ENCODE results near the gene ODF2L.

The ODF2L gene, protein sequence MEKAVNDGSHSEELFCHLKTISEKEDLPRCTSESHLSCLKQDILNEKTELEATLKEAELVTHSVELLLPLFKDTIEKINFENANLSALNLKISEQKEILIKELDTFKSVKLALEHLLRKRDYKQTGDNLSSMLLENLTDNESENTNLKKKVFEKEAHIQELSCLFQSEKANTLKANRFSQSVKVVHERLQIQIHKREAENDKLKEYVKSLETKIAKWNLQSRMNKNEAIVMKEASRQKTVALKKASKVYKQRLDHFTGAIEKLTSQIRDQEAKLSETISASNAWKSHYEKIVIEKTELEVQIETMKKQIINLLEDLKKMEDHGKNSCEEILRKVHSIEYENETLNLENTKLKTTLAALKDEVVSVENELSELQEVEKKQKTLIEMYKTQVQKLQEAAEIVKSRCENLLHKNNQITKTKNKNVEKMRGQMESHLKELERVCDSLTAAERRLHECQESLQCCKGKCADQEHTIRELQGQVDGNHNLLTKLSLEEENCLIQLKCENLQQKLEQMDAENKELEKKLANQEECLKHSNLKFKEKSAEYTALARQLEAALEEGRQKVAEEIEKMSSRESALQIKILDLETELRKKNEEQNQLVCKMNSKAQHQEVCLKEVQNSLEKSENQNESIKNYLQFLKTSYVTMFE

GRCh38 chr1:86395751-86396497 is at the start of gene ODF2L:
Gene ODF2L, minus strand, starts transcription at chr1:86396323. Its CDS starts 9,296 bp downstream, at chr1:86387027.
- peak; percentile 84 for DNase-seq (ENCODE audit: low read depth in 2 of 2)

GRCh38 chr1:86445919-86446318 is 49.8 kb upstream of the ODF2L start:
- DNase-seq (ENCODE audit: low read depth in 2 of 2), result no peak

- no peak for DNase-seq (ENCODE audit: low read depth in 2 of 2)
These were observed 45.9 kb upstream of the ODF2L start for GRCh38 chr1:86441997-86442396.

DNA sequence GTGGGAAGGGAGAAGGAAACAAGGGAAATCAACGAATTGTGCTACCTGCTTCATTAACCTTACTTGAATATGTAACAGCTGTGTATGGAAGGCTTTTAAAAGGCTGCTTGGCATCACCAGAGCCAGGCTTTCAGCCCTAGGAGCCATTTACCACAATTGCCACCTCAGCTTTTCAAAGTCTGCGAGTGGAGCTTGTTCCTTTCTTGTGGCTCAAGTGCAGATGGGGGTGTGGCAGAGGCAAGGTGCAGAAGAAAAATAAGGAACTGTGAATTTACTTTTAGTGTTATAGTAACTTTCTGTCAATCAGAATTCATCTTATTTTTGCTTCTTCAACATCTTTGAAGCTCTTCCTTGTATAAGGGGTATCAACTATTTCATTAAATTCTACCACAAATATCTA is 45.5 kb upstream of the ODF2L start:
- DNase-seq (ENCODE audit: low read depth in 2 of 2), result no peak

DNA sequence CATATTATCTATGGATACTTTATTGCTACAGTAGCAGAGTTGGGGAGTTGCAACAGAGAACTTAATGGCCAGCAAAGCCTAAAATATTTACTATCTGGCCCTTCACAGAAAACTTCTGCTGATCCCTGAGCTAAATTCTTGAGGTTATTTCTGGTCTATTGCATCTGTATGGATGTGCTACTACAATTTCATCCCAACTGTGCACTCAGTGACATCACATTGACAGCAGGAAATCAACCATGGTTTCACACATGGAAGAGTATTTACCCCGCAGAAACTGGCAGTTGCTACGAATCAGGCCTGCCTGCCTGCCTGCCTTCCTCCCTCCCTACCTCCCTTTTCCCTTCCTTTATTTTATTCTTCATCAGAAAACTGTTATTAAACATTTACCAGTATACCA is 39.9 kb upstream of the ODF2L start:
- DNase-seq (ENCODE audit: low read depth in 2 of 2), result no peak

GRCh38 chr1:86435327-86435726 is 39.2 kb upstream of the ODF2L start:
- no peak for DNase-seq (ENCODE audit: low read depth in 2 of 2)

DNA sequence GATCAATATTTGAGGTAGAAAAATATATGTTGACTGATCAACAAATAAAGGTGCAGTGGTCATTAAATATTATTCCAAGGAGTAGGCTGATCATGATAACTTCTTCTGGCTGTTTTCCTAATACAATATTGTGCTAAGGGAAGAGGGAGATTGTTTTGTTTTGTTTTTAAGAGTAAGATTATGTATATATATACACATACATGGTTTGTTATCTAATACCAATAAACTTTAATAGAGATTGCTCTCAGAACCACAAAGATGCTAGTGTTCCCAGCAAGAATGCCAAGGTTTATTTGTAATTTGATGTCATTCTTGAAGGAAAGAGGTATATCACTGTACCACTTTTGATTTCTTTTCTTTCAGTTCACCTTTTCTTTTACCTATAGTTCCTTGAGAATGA is 37.9 kb upstream of the ODF2L start:
- no peak for DNase-seq (ENCODE audit: low read depth in 2 of 2)

DNA sequence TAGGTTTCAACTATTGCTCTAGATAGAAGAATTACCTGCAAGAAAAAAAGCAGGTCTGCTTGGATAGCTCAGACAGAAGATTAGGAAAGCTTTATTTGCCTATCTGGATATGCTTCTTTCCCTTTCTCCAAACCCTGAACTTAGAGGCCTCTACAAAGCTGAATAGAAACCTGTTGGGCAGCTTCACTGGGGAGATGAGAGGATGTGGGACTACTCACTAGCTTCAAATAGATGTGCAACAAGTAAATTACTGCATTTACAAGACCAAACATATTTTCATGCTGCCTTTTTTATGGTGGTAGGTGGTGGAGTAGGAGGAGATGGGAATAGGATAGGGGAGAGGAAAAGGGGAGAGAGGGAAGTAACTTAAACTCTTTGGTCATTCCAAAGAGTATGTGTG is 34.3 kb upstream of the ODF2L start:
- no peak for DNase-seq (ENCODE audit: low read depth in 2 of 2)

GRCh38 chr1:86429835-86430234 is 33.7 kb upstream of the ODF2L start:
- DNase-seq (ENCODE audit: low read depth in 2 of 2), result peak in 1 of 2 donors; percentile 10

DNA sequence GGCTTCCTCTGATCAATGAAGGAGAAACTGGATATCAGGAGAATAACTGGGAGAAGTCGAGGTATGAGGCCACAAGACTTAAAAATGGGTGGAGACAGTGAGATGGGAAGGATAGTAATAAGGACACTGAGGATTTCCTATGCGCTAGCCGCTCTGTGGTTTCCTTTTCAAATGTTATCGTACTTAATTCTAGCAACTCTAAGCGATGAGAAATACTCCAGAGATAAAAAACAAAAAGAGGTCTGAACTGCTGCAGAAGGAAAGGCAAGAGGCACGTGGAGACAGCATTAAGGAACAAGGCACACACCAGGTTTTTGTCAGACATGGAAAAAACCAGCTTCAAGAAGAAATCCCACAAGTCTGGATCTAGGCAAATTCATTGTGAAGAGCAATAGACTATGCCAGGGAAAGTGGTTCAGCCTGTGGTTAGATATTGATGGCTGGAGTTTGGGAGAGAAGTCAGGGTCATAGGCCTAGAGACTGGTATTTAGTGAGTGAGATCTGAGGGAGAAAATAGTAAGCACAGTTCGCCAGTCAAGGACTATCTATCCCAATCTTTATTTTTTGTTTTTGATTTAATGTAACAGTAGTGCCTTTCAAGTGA is 33.1 kb upstream of the ODF2L start:
- DNase-seq (ENCODE audit: low read depth in 2 of 2), result no peak

DNA sequence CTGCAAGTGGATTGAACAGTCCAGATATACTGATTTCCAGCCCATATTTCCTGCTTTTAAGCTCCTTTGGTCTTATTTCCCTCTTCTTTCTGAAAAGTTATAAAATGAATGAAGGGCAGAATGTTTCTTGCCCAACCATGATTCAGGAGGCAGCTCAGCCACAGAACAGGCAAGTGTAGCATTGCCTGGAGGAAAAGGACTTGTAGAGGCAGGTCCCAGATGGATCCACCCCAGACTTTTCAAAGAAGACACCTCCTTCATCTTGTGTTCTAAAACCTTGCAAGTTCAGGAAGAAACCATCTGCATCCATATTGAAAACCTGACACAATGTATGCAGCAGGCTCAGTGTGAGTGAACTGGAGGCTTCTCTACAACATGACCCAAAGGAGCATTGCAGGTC is 27.8 kb upstream of the ODF2L start, which contains the start of gene CLCA2:
CLCA2 (plus strand) TSS at position 299 of the 400 bp plus-strand sequence; CDS start at position 376, 77 bp downstream.
- no peak for DNase-seq (ENCODE audit: low read depth in 2 of 2)

DNA sequence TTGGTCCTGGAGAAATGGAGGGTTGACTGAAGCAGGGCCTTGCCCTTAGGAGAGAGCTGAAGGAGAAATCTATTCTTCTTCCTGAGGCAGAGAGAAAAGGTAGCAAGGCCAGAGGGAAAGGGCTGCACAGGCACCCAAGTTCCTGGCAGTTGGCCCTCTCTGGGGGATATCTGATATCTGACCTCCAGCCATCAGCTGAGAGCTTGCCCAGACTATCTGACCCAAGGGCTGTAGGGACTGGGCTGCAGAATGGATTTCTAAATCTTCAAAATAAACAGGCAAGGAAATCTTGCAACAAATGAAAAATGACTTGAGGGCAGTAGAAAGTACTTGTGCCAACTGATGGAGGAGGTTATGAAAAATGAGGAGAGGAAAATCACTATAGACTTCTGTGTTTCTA is 27.4 kb upstream of the ODF2L start:
- DNase-seq (ENCODE audit: low read depth in 2 of 2), result no peak

- no peak for DNase-seq (ENCODE audit: low read depth in 2 of 2)
These were observed 25.6 kb upstream of the ODF2L start for GRCh38 chr1:86421601-86422280.

DNA sequence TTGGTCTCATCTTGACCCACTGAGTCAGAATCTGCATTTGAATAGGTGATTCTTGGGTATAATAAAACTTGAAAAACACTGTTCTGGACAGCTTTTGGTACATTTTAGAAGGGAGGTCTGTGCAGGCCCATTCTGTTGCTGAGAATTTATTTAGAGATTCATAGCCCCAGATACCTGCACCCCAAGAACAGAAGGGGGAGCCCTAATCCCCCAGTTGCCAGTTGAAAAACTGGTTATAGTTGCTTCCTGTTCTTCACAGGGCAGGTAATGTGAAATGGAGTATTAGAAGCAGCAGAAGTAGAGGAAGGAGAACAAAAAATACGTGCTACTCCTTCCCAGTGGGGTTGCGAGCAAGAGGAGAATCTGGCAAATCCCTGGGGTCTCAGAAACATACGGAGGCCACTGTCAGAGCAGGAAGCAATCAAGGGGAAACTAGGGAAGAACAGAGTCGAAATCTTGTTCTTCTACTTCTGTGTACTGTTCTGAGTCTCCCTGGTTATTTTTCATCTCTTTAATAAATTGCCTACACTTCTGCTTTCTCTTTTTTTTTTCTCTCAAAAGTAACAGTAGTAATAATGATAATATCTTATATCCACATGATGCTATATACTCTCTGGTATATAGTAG is 23.3 kb upstream of the ODF2L start:
- DNase-seq (ENCODE audit: low read depth in 2 of 2), result no peak

DNA sequence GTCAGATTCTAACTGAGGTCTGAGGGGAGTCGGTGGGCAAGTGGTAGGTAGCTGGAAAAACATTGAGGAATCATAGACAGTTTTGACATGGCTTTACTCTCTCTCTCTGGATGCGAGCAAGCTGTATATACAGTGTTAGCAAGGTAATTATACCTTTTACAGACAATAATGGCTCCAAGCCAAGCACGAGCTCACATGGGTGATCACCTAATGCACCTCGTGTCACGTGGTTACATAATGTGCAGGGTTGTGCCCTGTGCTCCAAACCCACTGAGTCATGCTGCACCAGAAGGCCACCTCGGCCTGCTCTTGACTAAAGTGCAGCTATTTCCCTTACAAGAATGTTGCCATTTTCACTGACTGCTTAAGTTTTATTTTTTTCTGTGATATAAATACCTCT is 20.2 kb upstream of the ODF2L start:
- no peak for DNase-seq (ENCODE audit: low read depth in 2 of 2)

- DNase-seq (ENCODE audit: low read depth in 2 of 2), result no peak
These were observed 14.8 kb upstream of the ODF2L start for GRCh38 chr1:86410879-86411278.

DNA sequence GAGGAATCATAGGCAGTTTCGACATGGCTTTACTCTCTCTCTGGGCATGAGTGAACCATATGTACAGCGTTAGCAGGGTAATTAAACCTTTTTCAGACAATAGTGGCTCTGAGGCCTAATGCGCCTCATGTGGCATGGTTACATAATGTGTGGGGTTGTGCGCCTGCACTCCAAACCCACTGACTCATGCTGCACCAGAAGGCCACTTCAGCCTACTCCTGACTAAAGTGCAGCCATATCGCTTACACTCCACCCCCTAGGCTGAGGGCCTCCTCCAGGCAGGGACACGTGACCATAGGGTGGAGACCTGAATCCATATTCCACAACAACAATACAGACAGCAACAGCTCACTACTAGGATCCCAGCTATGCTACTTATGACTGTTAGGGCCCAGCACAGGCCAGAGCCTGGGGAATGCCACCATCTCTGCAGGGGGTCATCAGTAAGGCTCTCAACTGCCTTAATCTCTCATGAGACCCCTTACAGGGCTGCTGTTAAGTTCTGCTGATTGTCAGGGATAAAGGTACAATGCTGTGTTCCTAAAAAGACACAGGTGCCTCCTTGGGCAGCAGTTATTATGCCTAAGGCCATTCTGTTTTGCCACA is 13.4 kb upstream of the ODF2L start:
- DNase-seq (ENCODE audit: low read depth in 2 of 2), result no peak

- DNase-seq (ENCODE audit: low read depth in 2 of 2), result no peak
These were observed 371 bp upstream of the ODF2L start for GRCh38 chr1:86396498-86396890.

- DNase-seq (ENCODE audit: low read depth in 2 of 2), result no peak
These were observed 1.7 kb downstream of the ODF2L start for GRCh38 chr1:86394416-86394815.

- no peak for DNase-seq (ENCODE audit: low read depth in 2 of 2)
These were observed 6.8 kb downstream of the ODF2L start for GRCh38 chr1:86389307-86389706.

DNA sequence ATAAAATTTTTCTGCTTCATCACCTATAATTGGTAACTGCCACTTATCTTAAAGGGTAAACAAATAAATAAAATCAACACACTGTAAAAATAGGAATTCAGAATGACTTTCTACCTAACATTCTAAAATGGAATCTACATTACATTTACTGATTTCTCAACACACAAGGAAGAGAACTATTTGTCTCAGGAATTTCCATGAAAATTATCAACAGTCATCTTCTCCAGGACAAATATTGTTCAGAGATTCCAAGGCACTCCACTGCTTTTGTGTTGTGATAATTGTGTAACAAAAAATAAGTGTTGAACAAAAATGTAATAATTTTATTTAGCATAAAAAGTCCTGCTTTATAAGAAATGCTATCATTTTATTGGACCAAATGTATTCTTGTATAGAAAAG is 7.3 kb downstream of the ODF2L start:
- DNase-seq (ENCODE audit: low read depth in 2 of 2), result no peak
